ENCODE results near the gene SLC22A15.

- TF ChIP-seq CTCF (conservative IDR thresholded peaks at IDR 0.05; ENCODE audit: low read length) (no peak), EZH2phosphoT487 (IDR thresholded peaks at IDR 0.05; ENCODE audit: borderline replicate concordance, low read depth, low read length) (no peak)
Measured at GRCh38 chr1:116075575-116075974, 99.3 kb downstream of the SLC22A15 start.

Measured in OCI-LY7 (cell line).